HepG2 (cell line): ENCODE measurements around the gene SMIM9. TPM values are rescaled to one million over a fixed set of nuclear protein-coding genes. Genes with fewer than 3 reads are reported as not detected.

ENCODE experiments used
- AKAP8 ChIP-seq: sonication (generic); formaldehyde crosslinking; IDR thresholded peaks from 2 replicates; pipeline ENCODE4 v1.5.1; 2020; ENCODE audit warnings: mild to moderate bottlenecking, missing genetic modification reagents
- BHLHE40 ChIP-seq: IDR thresholded peaks from 2 replicates; pipeline ENCODE4 v1.6.1; 2011; ENCODE audit warnings: low read length, improper control_type of control experiment
- DBP ChIP-seq: sonication (generic); formaldehyde crosslinking; IDR thresholded peaks from 2 replicates; pipeline ENCODE4 v1.4.0; 2020; ENCODE audit warnings: missing genetic modification reagents; ENCODE audit errors: not compliant biosample characterization
- E2F2 ChIP-seq: sonication (generic); formaldehyde crosslinking; IDR thresholded peaks from 2 replicates; pipeline ENCODE4 v1.4.0; 2020; ENCODE audit warnings: missing genetic modification reagents, borderline replicate concordance
- IRX3 ChIP-seq: sonication (generic); formaldehyde crosslinking; IDR thresholded peaks from 2 replicates; pipeline ENCODE4 v1.8.1; 2023; ENCODE audit warnings: mild to moderate bottlenecking, low read depth, missing genetic modification reagents, borderline replicate concordance
- MBD4 ChIP-seq: IDR thresholded peaks from 2 replicates; pipeline ENCODE4 v1.6.1; 2012; ENCODE audit warnings: low read length, inconsistent platforms, borderline replicate concordance
- NAIF1 ChIP-seq: sonication (generic); formaldehyde crosslinking; IDR thresholded peaks from 2 replicates; pipeline ENCODE4 v1.5.0; 2020; ENCODE audit warnings: mild to moderate bottlenecking, missing genetic modification reagents, borderline replicate concordance
- NR2F6 ChIP-seq, 2 experiments: IDR thresholded peaks; 2 replicates each; pipeline ENCODE4 v1.6.1; 2016; ENCODE audit warnings: antibody characterized with exemption in 1 of 2, mild to moderate bottlenecking in 1 of 2
- POGZ ChIP-seq: sonication (generic); formaldehyde crosslinking; IDR thresholded peaks from 2 replicates; pipeline ENCODE4 v1.4.0; 2020; ENCODE audit warnings: mild to moderate bottlenecking, missing genetic modification reagents
- TGIF2 ChIP-seq: IDR thresholded peaks from 2 replicates; pipeline ENCODE4 v1.6.1; 2016; ENCODE audit warnings: control low read depth, missing compliant biosample characterization
- TRIM24 ChIP-seq: sonication (generic); formaldehyde crosslinking; IDR thresholded peaks from 2 replicates; pipeline ENCODE4 v1.8.0; 2022; ENCODE audit warnings: mild to moderate bottlenecking, missing genetic modification reagents
- ZFP36L2 ChIP-seq: sonication (generic); formaldehyde crosslinking; IDR thresholded peaks from 2 replicates; pipeline ENCODE4 v1.4.0; 2020; ENCODE audit warnings: missing genetic modification reagents
- ZNF296 ChIP-seq: sonication (generic); formaldehyde crosslinking; conservative IDR thresholded peaks from 2 replicates; pipeline ENCODE4 v1.5.0; 2020; ENCODE audit warnings: mild to moderate bottlenecking, missing genetic modification reagents
- ZNF333 ChIP-seq: sonication (generic); formaldehyde crosslinking; IDR thresholded peaks from 2 replicates; pipeline ENCODE4 v1.4.0; 2020; ENCODE audit warnings: mild to moderate bottlenecking, missing genetic modification reagents, borderline replicate concordance
- ZNF335 ChIP-seq: sonication (generic); formaldehyde crosslinking; IDR thresholded peaks from 2 replicates; pipeline ENCODE4 v1.4.0; 2020; ENCODE audit warnings: missing genetic modification reagents
- ZNF589 ChIP-seq: sonication (generic); formaldehyde crosslinking; conservative IDR thresholded peaks from 2 replicates; pipeline ENCODE4 v1.8.0; 2022; ENCODE audit warnings: mild to moderate bottlenecking, moderate library complexity, missing genetic modification reagents
- ZNF713 ChIP-seq: sonication (generic); formaldehyde crosslinking; IDR thresholded peaks from 2 replicates; pipeline ENCODE4 v1.4.0; 2020; ENCODE audit warnings: mild to moderate bottlenecking, missing genetic modification reagents
- ZNF891 ChIP-seq: sonication (generic); formaldehyde crosslinking; IDR thresholded peaks from 2 replicates; pipeline ENCODE4 v1.5.0; 2020; ENCODE audit warnings: mild to moderate bottlenecking, missing genetic modification reagents
- ZSCAN21 ChIP-seq: sonication (generic); formaldehyde crosslinking; IDR thresholded peaks from 2 replicates; pipeline ENCODE4 v1.8.0; 2022; ENCODE audit warnings: mild to moderate bottlenecking, missing genetic modification reagents, moderate library complexity, borderline replicate concordance
- ZZZ3 ChIP-seq: sonication (generic); formaldehyde crosslinking; IDR thresholded peaks from 2 replicates; pipeline ENCODE4 v1.4.0; 2020; ENCODE audit warnings: missing genetic modification reagents, mild to moderate bottlenecking, borderline replicate concordance
- polyA plus RNA-seq, 8 experiments: library from polyadenylated mRNA; depleted of rRNA in 3 of 8; stranded (reverse) in 7 of 8; unstranded in 1 of 8; fragments of >200 nt; fragmentation: Illumina TruSeq in 4 of 8; extraction: Trizol in 4 of 8; gene quantifications; 2 replicates each; pipeline versions ENCODE4 v1.2.1 to v1.2.3, GENCODE V29; 2011 to 2016; ENCODE audit warnings: low read depth in 4 of 8, missing spikeins in 1 of 8, mixed read lengths in 1 of 8; ENCODE audit not compliant: insufficient read depth in 1 of 8
- total RNA-seq, 5 experiments: library from RNA; depleted of rRNA; stranded (reverse); fragments of >200 nt; fragmentation: Illumina TruSeq; extraction: Trizol; gene quantifications; 2 replicates each; pipeline ENCODE4 v1.2.3, GENCODE V29; 2016; ENCODE audit warnings: low read depth in 1 of 5
- TF ChIP-seq, protein P1 (sequence below): sonication (generic); formaldehyde crosslinking; IDR thresholded peaks from 2 replicates; pipeline ENCODE4 v1.5.1; 2020; ENCODE audit warnings: missing genetic modification reagents, mild to moderate bottlenecking, borderline replicate concordance
- TF ChIP-seq, protein P2 (sequence below): IDR thresholded peaks from 2 replicates; pipeline ENCODE4 v1.6.1; 2016; ENCODE audit warnings: missing biosample characterization, missing genetic modification reagents, low read depth
- TF ChIP-seq, protein P3 (sequence below): sonication (generic); formaldehyde crosslinking; IDR thresholded peaks from 2 replicates; pipeline ENCODE4 v1.5.0; 2020; ENCODE audit warnings: mild to moderate bottlenecking, missing genetic modification reagents, moderate library complexity

The SMIM9 gene
- total and polyA plus RNA-seq, 2 of the 13 experiments (the other 11 are each of a cell fraction or from before 2014, with no cell fraction given): not detected

DNA sequence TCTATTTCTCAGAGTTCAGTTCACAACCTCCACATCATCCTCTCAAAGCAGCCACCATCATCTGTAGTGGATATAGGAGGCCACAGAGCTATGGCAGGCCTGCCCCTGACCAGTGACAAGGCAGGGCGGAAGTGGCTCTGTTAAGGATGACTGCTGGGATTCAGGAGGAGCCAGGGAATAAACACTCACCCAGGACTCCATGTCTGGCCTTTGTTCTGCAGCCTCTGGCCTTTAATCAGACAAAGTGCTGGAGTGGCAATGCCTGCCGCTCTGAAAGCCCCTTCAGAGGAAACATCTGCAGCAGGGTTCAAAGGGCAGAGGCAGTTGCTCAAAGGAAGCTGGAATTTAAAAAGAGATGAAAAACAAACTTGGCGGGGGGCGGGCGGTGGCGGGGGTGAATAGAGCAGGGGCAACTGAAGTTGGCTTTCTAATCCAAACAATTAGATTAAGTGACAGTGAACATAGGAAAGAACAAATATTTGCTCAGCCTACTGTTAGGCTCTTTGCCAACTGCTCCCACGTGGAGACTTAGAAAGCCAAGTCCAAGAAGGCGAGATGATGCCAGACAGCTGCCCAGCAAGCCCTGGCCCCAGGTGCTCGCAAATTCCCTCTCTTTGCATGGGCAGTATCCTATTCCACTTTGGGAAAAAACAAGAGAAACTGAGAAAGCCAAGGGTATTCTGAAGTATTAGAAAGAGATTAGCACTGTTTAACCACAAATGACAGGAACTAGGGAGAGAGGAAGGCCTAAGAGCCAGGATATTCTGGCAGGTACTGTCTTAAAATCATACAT, 34.7 kb downstream of the SMIM9 start (continued):
- TF ChIP-seq, protein P1, sequence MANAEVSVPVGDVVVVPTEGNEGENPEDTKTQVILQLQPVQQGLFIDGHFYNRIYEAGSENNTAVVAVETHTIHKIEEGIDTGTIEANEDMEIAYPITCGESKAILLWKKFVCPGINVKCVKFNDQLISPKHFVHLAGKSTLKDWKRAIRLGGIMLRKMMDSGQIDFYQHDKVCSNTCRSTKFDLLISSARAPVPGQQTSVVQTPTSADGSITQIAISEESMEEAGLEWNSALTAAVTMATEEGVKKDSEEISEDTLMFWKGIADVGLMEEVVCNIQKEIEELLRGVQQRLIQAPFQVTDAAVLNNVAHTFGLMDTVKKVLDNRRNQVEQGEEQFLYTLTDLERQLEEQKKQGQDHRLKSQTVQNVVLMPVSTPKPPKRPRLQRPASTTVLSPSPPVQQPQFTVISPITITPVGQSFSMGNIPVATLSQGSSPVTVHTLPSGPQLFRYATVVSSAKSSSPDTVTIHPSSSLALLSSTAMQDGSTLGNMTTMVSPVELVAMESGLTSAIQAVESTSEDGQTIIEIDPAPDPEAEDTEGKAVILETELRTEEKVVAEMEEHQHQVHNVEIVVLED: no peak
- TF ChIP-seq BHLHE40: no peak
- no peak for TF ChIP-seq TRIM24 (CRISPR knock-in tag)
- no peak for TF ChIP-seq ZSCAN21
- TF ChIP-seq ZNF335 (CRISPR knock-in tag): no peak
- no peak for TF ChIP-seq MBD4
- TF ChIP-seq, protein P2, sequence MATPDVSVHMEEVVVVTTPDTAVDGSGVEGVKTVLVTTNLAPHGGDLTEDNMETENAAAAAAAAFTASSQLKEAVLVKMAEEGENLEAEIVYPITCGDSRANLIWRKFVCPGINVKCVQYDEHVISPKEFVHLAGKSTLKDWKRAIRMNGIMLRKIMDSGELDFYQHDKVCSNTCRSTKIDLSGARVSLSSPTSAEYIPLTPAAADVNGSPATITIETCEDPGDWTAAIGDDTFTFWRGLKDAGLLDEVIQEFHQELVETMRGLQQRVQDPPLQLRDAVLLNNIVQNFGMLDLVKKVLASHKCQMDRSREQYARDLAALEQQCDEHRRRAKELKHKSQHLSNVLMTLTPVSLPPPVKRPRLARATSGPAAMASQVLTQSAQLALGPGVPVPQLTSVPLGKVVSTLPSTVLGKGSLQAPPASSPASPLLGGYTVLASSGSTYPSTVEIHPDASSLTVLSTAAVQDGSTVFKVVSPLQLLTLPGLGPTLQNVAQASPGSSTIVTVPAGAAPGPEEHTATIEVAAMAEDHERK (CRISPR knock-in tag): no peak
- no peak for TF ChIP-seq POGZ (CRISPR knock-in tag)
- TF ChIP-seq ZFP36L2 (CRISPR knock-in tag): no peak
- TF ChIP-seq DBP: no peak
- TF ChIP-seq, protein P3, sequence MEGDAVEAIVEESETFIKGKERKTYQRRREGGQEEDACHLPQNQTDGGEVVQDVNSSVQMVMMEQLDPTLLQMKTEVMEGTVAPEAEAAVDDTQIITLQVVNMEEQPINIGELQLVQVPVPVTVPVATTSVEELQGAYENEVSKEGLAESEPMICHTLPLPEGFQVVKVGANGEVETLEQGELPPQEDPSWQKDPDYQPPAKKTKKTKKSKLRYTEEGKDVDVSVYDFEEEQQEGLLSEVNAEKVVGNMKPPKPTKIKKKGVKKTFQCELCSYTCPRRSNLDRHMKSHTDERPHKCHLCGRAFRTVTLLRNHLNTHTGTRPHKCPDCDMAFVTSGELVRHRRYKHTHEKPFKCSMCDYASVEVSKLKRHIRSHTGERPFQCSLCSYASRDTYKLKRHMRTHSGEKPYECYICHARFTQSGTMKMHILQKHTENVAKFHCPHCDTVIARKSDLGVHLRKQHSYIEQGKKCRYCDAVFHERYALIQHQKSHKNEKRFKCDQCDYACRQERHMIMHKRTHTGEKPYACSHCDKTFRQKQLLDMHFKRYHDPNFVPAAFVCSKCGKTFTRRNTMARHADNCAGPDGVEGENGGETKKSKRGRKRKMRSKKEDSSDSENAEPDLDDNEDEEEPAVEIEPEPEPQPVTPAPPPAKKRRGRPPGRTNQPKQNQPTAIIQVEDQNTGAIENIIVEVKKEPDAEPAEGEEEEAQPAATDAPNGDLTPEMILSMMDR (CRISPR knock-in tag): no peak
- no peak for TF ChIP-seq AKAP8
- no peak for TF ChIP-seq E2F2 (CRISPR knock-in tag)
- TF ChIP-seq ZNF296: no peak
- TF ChIP-seq NR2F6 (IDR thresholded peaks at IDR 0.05): peak; percentile 81
- peak; percentile 25 for TF ChIP-seq NR2F6 (CRISPR knock-in tag; IDR thresholded peaks at IDR 0.05)
- no peak for TF ChIP-seq ZNF713 (CRISPR knock-in tag)
- no peak for TF ChIP-seq TGIF2 (CRISPR knock-in tag)
- no peak for TF ChIP-seq NAIF1
- TF ChIP-seq ZNF333: no peak
- no peak for TF ChIP-seq IRX3
- no peak for TF ChIP-seq ZZZ3 (CRISPR knock-in tag)
- TF ChIP-seq ZNF891 (CRISPR knock-in tag): no peak
- TF ChIP-seq ZNF589 (CRISPR knock-in tag): no peak
